CD14-positive monocyte (primary cell): Measurements from ENCODE around the gene CALHM1. TPM values are rescaled to one million over a fixed set of nuclear protein-coding genes. Genes with fewer than 3 reads are reported as not detected.

Experiments
- DNase-seq, 3 donors: peaks; one replicate each; pipeline ENCODE4 v3.0.0-alpha.2; 2011 to 2022
- H2AFZ ChIP-seq: 2 replicates; pipeline ENCODE4 v1.6.0; 2012; ENCODE audit warnings: mild to moderate bottlenecking, low read depth, low read length, inconsistent platforms; ENCODE audit not compliant: insufficient read depth, poor library complexity, severe bottlenecking
- H3K27ac ChIP-seq, 2 donors: 1 replicate in 1 of 2; 2 replicates in 1 of 2; pipeline ENCODE4 v1.5.1; 2012 to 2013; ENCODE audit warnings: low read length in 2 of 2, control low read depth in 1 of 2, inconsistent platforms in 1 of 2, low read depth in 1 of 2, mild to moderate bottlenecking in 1 of 2
- H3K27me3 ChIP-seq, 2 donors: one replicate each; pipeline versions ENCODE4 v1.6.0 to v1.6.1; 2011 to 2013; ENCODE audit warnings: low read length in 2 of 2; ENCODE audit not compliant: control insufficient read depth in 2 of 2, insufficient read depth in 2 of 2
- H3K36me3 ChIP-seq, 2 donors: replicated peaks in 1 of 2; 1 replicate in 1 of 2; 2 replicates in 1 of 2; pipeline versions ENCODE4 v1.5.1 to v1.6.1; 2012 to 2013; ENCODE audit warnings: low read length in 2 of 2, control low read depth in 1 of 2, inconsistent platforms in 1 of 2, mild to moderate bottlenecking in 1 of 2; ENCODE audit not compliant: insufficient read depth in 2 of 2, control insufficient read depth in 1 of 2
- H3K4me1 ChIP-seq, 2 donors: 1 replicate in 1 of 2; 2 replicates in 1 of 2; pipeline versions ENCODE4 v1.5.1 to v1.6.1; 2012 to 2013; ENCODE audit warnings: low read length in 2 of 2, control low read depth in 1 of 2, inconsistent platforms in 1 of 2, mild to moderate bottlenecking in 1 of 2, moderate library complexity in 1 of 2; ENCODE audit not compliant: insufficient read depth in 2 of 2, control insufficient read depth in 1 of 2
- H3K4me2 ChIP-seq: replicated peaks from 2 replicates; pipeline ENCODE3; 2012; ENCODE audit warnings: low read length, moderate library complexity, mild to moderate bottlenecking; ENCODE audit not compliant: poor library complexity, severe bottlenecking; ENCODE audit errors: extremely low read depth
- H3K4me3 ChIP-seq, 3 experiments: fragments of 200-600 bp in 1 of 3; sonication (generic) in 1 of 3; replicated peaks in 1 of 3; 1 replicate in 2 of 3; 2 replicates in 1 of 3; pipeline ENCODE4 v1.5.1; 2011 to 2013; ENCODE audit warnings: low read length in 3 of 3, mild to moderate bottlenecking in 3 of 3, control low read depth in 2 of 3, low read depth in 2 of 3, inconsistent platforms in 1 of 3, moderate library complexity in 1 of 3
- H3K79me2 ChIP-seq: 2 replicates; pipeline ENCODE4 v1.6.0; 2012; ENCODE audit warnings: mild to moderate bottlenecking, control low read depth, inconsistent platforms, low read length, moderate library complexity; ENCODE audit not compliant: insufficient read depth
- H3K9ac ChIP-seq: 2 replicates; pipeline ENCODE4 v1.6.0; 2017; ENCODE audit warnings: low read length, mild to moderate bottlenecking; ENCODE audit not compliant: insufficient read depth, poor library complexity, severe bottlenecking
- H3K9me3 ChIP-seq, 2 donors: replicated peaks in 1 of 2; 1 replicate in 1 of 2; 2 replicates in 1 of 2; pipeline versions ENCODE4 v1.5.1 to v1.6.1; 2012 to 2013; ENCODE audit warnings: low read length in 2 of 2, control low read depth in 1 of 2; ENCODE audit not compliant: control insufficient read depth in 1 of 2, insufficient read depth in 1 of 2
- H4K20me1 ChIP-seq: 2 replicates; pipeline ENCODE4 v1.6.0; 2012; ENCODE audit warnings: mild to moderate bottlenecking, low read length, control low read depth, moderate library complexity; ENCODE audit not compliant: insufficient read depth
- H3K27ac Mint-ChIP-seq, 7 donors: one replicate each; pipeline ENCODE4 v1.8.0; 2020; ENCODE audit warnings: mild to moderate bottlenecking in 7 of 7, mixed read lengths in 7 of 7, moderate library complexity in 6 of 7, inconsistent platforms in 2 of 7
- H3K27me3 Mint-ChIP-seq, 3 donors: one replicate each; pipeline ENCODE4 v1.8.0; 2021 to 2022; ENCODE audit warnings: low read depth in 3 of 3, mild to moderate bottlenecking in 3 of 3, mixed read lengths in 3 of 3, moderate library complexity in 3 of 3, inconsistent platforms in 1 of 3
- H3K36me3 Mint-ChIP-seq, 2 donors: one replicate each; pipeline ENCODE4 v1.8.0; 2020; ENCODE audit warnings: mixed read lengths in 2 of 2, inconsistent platforms in 1 of 2, mild to moderate bottlenecking in 1 of 2
- H3K4me1 Mint-ChIP-seq: one replicate; pipeline ENCODE4 v1.8.0; 2020; ENCODE audit warnings: mild to moderate bottlenecking, mixed read lengths
- H3K4me3 Mint-ChIP-seq, 2 donors: one replicate each; pipeline ENCODE4 v1.8.0; 2020; ENCODE audit warnings: mild to moderate bottlenecking in 2 of 2, mixed read lengths in 2 of 2, moderate library complexity in 1 of 2
- H3K9me3 Mint-ChIP-seq, 7 donors: one replicate each; pipeline ENCODE4 v1.8.0; 2020 to 2022; ENCODE audit warnings: mixed read lengths in 7 of 7, mild to moderate bottlenecking in 6 of 7, moderate library complexity in 6 of 7, inconsistent platforms in 2 of 7
- CTCF ChIP-seq: fragments of 200-600 bp; IDR thresholded peaks from one replicate; pipeline ENCODE4 v1.8.0; 2022; ENCODE audit warnings: antibody characterized with exemption, mild to moderate bottlenecking
- WGBS: methylation state at CpG from one replicate; pipeline ENCODE4 v1.1.5; 2013; ENCODE audit warnings: missing lambda C conversion rate; ENCODE audit not compliant: insufficient coverage; 5-methylcytosine and 5-hydroxymethylcytosine counted together
- intact Hi-C, 2 donors: fragments of 100-400 bp; cut with micrococcal nuclease; formaldehyde crosslinking; loops; one replicate each; pipeline versions ENCODE4 v1.15.0 to v1.15.1; 2023
- polyA plus RNA-seq, 3 donors: library from polyadenylated mRNA; depleted of rRNA in 1 of 3; unstranded in 2 of 3; stranded (reverse) in 1 of 3; fragments of 300-500 nt in 2 of 3; fragments of >200 nt in 1 of 3; fragmentation: Illumina TruSeq in 2 of 3; gene quantifications; 1 replicate in 2 of 3; 2 replicates in 1 of 3; pipeline ENCODE4 v1.2.3, GENCODE V29; 2012 to 2021

Gene CALHM1
- polyA plus RNA-seq, 3 donors = not detected

GRCh38 chr10:103495321-103495720 lies 36.6 kb upstream of the CALHM1 start:
- peaks cover 3 to 4% of the 10 kb centered on the region in 2 donors for H3K36me3 Mint-ChIP-seq
- Histone ChIP-seq H3K79me2 (no peaks in the 10 kb centered on the region), H3K4me2 (no peak overlapping the region), H3K9me3 (peaks cover 0 to 14% of the 10 kb centered on the region in 2 donors), H3K4me3 (no peak overlapping the region), H3K4me1 (peaks cover 6 to 15% of the 10 kb centered on the region in 2 donors), H3K27ac (no peak overlapping the region), H4K20me1 (no peaks in the 10 kb centered on the region), H3K27me3 (peaks cover 39 to 60% of the 10 kb centered on the region in 2 donors), H3K9ac (no peak overlapping the region), H2AFZ (no peak overlapping the region), H3K36me3 (no peaks in the 10 kb centered on the region)
- intact Hi-C loops = no loop called here
- DNase-seq = no peak
- peaks cover 0 to 7% (median 4%) of the 10 kb centered on the region in 7 donors for H3K9me3 Mint-ChIP-seq
- peak overlapping the region in 1 of 2 donors; percentile 88 for H3K4me3 Mint-ChIP-seq
- WGBS = 100% methylated on average over 1 of the region's 3 CpGs
- TF ChIP-seq CTCF = no peak
- H3K27me3 Mint-ChIP-seq = peaks cover 56 to 70% (median 65%) of the 10 kb centered on the region in 3 donors
- peak overlapping the region in 1 of 7 donors; percentile 58 for H3K27ac Mint-ChIP-seq
- peaks cover 10% of the 10 kb centered on the region for H3K4me1 Mint-ChIP-seq

GRCh38 chr10:103493916-103494877 lies 35.5 kb upstream of the CALHM1 start:
- H3K27ac ChIP-seq = no peak overlapping the region
- H3K79me2 ChIP-seq = no peaks in the 10 kb centered on the region
- H3K4me3 ChIP-seq = peak overlapping the region in 2 of 3 experiments; percentile 0 to 61
- no peaks in the 10 kb centered on the region for H4K20me1 ChIP-seq
- DNase-seq = no peak
- H3K27ac Mint-ChIP-seq = no peak overlapping the region
- TF ChIP-seq CTCF = no peak
- peaks cover 0 to 14% of the 10 kb centered on the region in 2 donors for H3K9me3 ChIP-seq
- peaks cover 53 to 70% (median 67%) of the 10 kb centered on the region in 3 donors for H3K27me3 Mint-ChIP-seq
- peaks cover 39 to 60% of the 10 kb centered on the region in 2 donors for H3K27me3 ChIP-seq
- H3K4me3 Mint-ChIP-seq = peak overlapping the region; percentile 62 to 88
- H3K9me3 Mint-ChIP-seq = peaks cover 0 to 7% (median 5%) of the 10 kb centered on the region in 7 donors
- H2AFZ ChIP-seq = peak overlapping the region; percentile 53
- peak overlapping the region; percentile 67 for H3K4me2 ChIP-seq
- intact Hi-C loops = no loop called here
- peaks cover 6 to 15% of the 10 kb centered on the region in 2 donors for H3K4me1 ChIP-seq
- WGBS = 1% methylated on average over 74 of the region's 92 CpGs
- H3K36me3 Mint-ChIP-seq = peaks cover 3 to 4% of the 10 kb centered on the region in 2 donors
- no peaks in the 10 kb centered on the region for H3K36me3 ChIP-seq
- peaks cover 10% of the 10 kb centered on the region for H3K4me1 Mint-ChIP-seq
- peak overlapping the region; percentile 4 for H3K9ac ChIP-seq
